ENCODE measurements around the gene ZNF774.
"Not testable (repeated sequence)": the region's sequence is repeated elsewhere in the genome, so short reads cannot be mapped to it uniquely, and the experiment has no call there.

Gene ZNF774

GRCh38 chr15:90347431-90348065, 4.5 kb upstream of the ZNF774 start:
- not testable (repeated sequence) for DNase-seq

DNA sequence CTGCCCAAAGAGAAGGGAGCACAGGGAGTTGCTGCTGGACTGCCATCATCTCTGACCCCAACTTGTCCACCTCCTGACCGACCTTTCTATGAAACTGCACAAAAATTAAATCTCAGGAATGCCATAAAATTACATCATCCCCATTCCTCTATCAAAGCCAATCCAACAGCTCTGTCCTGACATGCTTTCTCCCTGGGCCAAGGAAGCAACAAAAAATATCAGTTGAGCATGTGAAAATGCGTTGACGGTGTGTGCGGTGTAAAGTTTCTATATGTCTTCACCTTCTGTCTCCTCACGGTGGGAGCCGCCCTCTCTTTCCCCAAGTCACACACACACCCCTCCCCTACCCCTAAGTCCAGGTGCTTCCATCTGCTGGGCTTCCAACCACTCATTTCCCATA, 3.6 kb upstream of the ZNF774 start:
- DNase-seq, result no peak

GRCh38 chr15:90349072-90349471, 3.0 kb upstream of the ZNF774 start:
- DNase-seq, result no peak

DNA sequence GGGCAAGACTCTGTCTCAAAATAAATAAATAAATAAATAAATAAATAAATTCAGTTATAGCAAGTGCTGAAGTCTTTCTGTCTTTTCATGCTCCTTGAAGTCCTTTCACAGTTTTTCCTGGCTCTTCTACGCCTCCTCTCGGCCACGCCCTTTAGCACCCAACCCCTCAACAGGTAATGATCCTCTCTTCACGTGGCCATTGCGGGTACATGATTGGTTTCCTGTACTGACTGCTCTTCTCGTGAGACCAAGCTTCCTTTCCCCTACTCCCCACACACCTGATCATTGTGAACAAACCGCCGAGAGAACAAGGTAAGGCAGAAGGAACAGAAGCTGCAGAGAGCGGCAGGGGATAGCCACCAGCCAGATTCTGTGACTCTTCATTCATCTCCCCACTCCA, 2.3 kb upstream of the ZNF774 start:
- no peak for DNase-seq

DNA sequence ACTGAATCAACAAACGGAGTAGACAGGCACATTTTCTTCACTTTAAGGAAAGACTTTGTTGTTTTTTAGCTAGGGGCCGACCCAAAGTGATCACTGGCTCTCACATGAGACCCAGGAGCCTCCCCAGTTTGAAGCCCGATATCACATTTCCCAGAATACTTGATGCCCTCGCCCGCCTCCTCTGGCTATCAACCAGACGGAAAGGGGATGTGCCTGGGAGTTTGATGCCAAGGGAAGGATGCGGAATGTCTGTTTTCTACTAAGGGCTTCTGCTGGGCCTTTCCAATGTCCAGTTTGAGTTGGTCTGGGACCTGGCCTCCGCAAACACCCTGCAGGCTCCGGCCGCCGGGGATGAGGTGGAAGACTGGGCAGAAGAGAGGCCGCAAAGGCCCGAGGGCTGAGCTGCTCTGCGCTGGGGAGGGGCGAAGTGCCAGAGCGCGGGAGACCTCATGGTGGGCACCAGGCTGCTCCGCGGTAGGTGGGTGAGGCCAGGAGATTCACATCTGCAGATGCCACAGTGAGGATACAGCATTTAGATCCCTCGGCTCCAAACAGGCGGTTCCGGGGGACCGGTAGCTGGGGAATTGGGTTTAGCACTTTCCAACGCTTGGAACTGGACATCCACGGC, 491 bp upstream of the ZNF774 start:
- DNase-seq, result no peak

- DNase-seq, result no peak
Observed at GRCh38 chr15:90354986-90355385, 2.9 kb downstream of the ZNF774 start.

DNA sequence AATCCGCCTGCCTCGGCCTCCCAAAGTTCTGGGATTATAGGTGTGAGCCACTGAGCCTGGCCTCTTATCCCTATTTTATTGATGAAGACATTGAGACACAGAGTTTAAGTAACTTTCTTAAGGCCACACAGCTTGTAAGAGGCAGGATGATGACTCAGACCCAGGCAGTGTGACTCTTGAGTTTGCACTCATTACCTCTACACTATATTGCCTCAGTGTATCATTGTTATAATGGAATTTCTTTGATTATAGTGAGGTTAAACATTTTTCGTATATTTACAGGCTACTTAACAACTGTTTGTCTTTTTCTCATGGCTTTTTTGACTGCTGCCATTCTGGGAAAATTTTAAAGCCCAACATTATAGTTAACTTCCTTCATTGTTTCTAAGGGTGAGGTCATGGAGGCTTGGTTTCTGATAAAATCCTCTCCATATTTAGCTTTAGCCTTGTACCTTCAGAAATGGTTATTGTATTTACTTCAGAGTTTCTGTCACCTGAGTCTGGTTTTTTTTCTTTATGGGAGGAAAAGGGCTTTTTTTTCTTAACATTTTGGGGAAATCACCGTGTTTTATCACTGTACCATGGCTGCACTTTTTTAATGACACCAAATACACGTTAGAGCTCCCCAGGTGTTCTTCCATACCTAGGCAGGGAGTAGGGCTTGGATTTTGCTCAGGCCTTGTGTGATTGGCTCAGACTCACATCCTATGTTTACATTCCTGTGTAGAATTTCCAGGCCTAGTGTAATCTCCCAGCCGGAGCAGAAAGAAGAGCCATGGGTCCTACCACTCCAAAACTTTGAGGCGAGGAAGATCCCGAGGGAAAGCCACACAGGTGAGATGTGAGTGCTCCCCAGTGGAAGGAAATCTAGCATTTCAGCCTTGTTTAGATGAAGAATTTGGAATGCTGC, 6.3 kb downstream of the ZNF774 start:
- no peak for DNase-seq

- no peak for DNase-seq
Observed at GRCh38 chr15:90360746-90361145, 8.7 kb downstream of the ZNF774 start.

DNA sequence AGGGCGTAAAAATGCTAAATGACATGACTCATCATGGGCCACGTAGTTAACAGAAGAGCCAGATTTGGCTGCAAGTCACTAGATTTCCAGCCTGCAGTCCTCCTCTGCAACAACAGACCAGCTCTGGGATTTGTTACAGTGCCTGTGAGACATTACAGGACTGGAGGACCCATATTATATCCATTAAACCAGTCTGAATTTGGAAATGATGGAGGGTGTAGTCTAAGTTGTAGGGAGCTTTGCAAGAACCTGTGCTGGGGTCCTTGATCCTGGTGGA, 10.8 kb downstream of the ZNF774 start:
- no peak for DNase-seq

DNA sequence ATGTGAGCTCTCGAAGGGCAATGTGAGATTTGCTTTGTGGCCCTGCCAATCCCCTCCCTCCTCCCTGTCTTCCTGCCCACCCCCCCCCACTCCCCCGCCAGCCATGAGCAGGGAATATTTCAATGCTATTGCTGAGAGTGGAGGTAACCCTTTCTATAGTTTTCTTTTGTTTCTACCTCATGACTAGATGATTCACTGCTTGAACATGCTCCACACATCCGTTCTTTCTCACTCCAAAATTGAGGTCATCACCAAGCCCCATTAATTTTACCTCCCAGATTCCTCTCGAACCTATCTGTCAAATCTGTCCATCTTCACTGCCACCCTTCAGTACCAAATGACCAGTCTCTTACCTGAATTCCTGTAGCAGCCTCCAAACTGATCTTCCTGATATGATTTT, 12.2 kb downstream of the ZNF774 start:
- no peak for DNase-seq

DNA sequence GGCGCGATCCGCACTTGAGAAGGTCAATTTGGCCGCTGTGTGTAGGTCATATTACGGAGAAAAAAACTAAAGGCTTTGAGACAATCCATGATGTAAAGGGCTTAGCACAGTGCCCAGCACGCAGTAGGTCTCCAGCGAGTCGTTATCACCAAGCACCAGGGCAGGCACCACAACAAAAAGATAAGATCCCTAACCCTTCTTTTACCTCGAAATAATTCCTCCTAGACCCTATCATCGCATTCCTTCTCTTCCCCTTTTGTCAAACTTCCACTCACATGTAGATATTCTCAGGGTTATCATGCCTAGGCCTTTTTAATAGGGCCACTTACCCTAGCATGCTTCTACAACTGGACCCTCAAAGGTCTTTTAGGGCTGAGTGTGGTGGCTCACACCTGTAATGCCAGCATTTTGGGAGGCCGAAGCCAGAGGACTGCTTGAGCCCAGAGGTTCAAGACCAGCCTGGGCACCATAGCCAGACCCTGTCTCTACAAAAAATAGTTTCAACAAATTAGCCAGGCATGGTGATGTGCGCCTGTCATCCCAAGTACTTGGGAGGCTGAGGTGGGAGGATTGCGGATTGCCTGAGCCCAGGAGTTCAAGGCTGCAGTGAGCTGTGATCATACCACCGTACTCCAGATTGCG, 13.5 kb downstream of the ZNF774 start:
- no peak for DNase-seq

DNA sequence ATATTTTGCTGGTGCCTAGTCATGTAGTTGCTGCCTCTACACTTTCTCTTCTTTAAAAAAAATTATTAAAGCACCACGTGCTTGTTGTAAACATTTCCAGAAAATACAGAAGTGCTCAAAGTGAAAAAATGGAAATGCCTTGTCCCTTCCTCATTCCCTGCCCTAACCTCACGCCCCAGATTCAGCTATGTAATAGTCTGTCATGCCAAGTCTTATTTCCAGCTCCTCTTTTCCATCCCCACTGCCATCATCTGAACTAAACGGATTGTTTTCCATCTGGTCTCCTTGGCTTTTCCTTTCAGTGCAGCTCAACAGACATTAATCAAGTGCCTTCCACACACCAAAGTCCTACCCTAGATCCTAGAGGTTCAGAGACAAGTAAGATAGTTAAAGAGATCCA, 15.5 kb downstream of the ZNF774 start:
- no peak for DNase-seq

DNA sequence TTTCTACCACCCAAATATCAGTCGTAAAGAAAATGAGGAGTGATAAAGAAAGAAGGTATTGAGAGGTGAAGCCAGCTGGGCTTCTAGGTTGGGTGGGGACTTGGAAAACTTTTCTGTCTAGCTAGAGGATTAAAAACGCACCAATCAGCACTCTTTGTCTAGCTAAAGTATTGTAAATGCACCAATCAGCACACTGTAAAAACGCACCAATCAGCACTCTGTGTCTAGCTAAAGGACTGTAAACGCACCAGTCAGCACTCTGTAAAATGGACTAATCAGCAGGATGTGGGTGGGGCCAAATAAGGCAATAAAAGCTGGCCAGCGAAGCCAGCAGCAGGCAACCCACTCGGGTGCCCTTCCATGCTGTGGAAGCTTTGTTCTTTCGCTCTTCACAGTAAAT, 23.0 kb downstream of the ZNF774 start:
- DNase-seq, result no peak

DNA sequence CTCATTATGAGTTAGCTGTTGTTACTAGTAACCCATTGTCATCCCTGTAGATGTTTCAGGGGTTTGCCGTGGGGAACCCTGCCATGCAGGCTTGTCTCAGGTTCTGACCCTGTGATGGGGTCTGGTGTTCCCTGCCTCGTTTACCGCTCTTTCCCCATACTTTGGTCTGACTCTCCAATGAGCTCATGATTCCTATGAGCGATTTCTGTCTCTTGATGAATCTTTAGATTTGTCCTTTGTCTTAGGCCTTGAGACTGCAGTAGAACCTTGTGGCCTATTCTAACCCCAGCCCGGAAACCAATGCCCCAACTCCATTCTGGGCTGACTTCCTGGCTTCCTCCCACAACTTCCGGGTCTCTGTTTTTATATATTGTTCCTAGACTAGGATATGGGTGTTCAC, 24.7 kb downstream of the ZNF774 start:
- DNase-seq, result no peak

GRCh38 chr15:90379263-90379662, 27.2 kb downstream of the ZNF774 start:
- DNase-seq, result no peak

- no peak for DNase-seq
Observed at GRCh38 chr15:90381515-90381914, 29.4 kb downstream of the ZNF774 start.

- no peak for DNase-seq
Observed at GRCh38 chr15:90382320-90382719, 30.2 kb downstream of the ZNF774 start.

DNA sequence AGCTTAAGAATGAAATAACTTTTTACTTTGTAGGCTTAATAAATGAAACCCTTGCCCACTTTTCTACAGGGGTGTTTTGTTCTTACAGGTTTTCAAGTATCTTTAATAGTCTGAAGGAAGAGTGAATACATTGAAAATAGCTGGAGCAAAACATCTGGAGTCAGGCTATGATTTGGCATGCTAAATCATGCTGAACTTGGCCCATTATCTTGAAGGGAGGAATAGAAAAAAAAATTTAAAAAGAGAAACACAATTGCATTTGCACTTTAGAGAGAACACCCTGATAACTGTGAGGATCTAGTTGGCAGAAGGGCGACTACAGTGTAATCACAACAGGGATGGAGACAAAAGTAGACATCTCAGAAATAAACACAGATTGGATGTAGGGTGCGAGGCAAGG, 34.1 kb downstream of the ZNF774 start:
- no peak for DNase-seq

DNA sequence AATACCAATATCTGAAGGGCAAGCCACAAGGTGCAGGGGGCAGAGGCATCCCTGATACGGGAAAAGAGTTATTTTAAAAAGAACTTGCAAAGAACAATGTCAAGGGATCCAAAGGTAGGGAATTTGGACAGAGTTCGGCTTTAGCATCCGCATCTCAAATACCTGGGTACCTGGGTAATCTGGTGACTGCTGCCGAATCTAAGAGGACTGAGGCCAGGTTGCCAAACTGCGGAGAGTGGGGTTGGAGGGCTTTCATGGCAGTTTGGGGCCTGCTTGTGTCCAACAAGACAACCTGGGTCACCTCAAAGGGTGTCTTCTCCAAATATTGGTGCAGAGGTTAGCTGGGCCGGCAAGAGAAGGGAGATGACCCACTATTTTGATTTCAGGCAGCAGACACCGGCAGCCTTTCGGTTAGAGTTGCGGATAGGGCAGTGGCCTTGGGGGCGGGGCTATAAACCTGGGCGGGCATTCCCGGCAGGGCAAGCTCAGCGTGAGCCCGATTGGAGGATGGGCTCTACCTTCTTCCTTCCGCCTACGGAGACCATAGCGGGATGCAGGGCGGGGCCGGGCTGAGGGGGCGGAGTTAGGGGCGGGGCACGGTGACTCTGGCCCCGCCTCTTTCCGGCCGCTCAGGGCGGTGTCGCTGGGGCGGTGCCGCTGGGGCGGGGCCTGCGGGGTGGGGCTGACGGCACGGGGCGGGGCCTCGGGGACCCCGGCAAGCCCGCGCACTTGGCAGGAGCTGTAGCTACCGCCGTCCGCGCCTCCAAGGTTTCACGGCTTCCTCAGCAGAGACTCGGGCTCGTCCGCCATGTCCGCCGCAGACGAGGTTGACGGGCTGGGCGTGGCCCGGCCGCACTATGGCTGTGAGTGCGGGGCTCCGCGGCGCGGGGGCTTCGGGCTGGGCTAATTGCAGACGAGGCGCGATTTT, 35.7 kb downstream of the ZNF774 start, which contains the start of gene IQGAP1:
Gene IQGAP1, plus strand, starts transcription at position 709 of the 928 bp plus-strand sequence. Its CDS starts 100 bp downstream, at position 809.
- DNase-seq, result peak; percentile 93

- DNase-seq, result peak; percentile 52
Observed at GRCh38 chr15:90388462-90389380, 36.6 kb downstream of the ZNF774 start.

DNA sequence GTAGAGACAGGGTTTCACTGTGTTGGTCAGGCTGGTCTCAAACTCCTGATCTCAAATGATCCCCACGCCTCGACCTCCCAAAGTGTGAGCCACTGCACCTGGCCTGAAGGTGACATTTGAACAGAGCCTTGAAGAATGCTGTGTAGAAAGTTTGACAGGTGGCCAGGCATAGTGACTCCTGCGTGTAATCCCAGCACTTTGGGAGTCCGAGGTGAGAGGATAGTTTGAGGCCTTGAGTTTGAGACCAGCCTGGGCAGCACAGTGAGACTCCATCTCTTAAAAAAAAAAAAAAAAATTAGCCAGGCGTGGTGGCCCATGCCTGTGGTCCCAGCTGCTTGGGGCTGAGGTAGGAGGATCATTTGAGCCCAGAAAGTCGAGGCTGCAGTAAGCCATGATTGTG, 37.4 kb downstream of the ZNF774 start:
- DNase-seq, result no peak
